Activated T-cell treated with anti-CD3 and anti-CD28 coated beads for 24 hours (primary cell): ENCODE measurements around the gene PTGR1.
"Not testable (repeated sequence)": the region's sequence is repeated elsewhere in the genome, so short reads cannot be mapped to it uniquely, and the experiment has no call there.

Experiments used
- DNase-seq: peaks from one replicate; pipeline ENCODE4 v3.0.0-alpha.2; 2020; ENCODE audit warnings: low read depth

Gene PTGR1

DNA sequence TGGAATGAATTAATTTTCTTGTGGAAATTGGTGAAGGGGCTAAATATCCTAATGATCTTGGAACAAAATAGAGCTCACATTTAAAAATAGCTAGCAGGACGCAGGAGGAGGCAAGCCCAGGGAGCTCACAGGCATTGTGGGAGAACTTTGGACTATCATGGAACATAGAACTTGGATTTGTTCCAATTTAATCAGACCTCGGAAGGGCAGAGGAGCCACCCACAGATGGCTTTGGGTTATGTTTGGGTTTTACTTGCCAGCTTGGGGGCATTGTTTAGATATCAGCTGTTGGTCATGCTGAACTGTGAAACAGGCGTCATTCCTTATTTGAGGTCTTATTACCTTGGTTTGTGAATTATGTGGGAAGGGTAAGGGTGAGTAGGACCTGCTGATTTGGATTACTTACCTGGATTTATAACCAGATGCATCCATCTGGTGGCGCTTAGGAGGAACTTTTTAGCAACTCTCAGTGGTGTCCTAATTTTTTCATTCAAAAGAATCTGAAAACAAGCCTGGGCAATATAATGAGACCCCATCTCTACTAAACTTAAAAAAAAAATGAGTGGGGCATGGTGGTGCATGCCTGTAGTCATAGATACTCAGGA is 14.1 kb upstream of the PTGR1 start:
- no peak for DNase-seq

DNA sequence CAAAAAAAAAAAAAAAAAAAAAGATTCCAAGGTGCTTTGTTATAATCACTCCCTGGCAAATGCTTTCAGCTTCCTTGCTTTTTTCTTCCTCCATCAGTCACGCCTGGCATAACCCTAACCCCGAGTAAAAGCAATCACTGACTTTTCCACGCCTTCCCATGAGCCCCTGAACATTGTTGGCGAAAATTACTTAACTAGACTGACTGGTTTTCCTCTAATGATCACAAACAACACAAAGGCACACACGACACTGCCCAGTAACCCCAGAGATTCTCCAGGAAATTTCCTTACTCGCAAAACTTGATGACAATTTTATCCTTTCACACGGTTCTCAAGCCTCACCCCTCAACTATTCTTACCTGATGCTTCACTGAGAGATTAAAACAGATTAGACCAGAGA is 11.4 kb upstream of the PTGR1 start:
- DNase-seq = no peak

DNA sequence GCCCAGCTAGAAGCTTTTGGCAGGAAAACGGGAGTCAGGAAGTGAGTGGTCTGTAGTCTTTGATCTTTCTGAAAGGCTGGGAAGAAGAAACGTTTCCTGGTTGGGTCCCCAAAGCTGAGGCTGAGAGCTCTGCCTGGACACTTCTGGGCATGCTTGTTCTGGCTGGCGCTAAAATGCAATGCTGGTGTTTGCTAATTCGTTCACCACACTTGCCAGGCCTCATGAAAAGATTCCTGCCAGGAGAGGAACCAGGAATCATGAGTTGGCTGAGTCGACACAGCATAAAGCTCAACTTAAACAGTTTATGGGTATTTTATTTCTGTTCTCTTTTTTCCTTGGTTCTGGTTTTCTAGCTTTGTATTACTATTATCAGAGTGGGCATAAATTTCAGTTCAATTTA is 10.7 kb upstream of the PTGR1 start:
- no peak for DNase-seq

DNA sequence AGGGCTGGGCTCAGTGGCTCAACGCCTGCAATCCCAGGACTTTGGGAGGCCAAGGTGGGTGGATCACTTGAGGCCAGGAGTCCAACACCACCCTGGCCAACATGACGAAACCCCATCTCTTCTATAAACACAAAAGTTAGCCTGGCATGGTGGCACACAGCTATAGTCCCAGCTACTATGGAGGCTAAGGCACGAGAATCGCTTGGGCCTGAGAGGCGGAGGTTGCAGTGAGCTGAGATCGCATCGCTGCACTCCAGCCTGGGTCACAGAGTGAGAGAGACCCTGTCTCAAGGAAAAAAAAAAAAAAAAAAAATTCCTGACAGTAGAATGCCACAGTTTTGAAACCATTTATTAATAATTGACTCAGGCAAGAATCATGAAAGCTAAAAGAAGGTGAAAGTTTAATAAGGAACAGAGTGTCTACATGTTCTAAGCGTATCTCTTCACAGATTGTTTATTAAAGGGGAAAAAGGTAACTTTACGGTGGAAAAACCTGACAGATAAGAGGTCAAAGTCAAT is 5.7 kb upstream of the PTGR1 start:
- no peak for DNase-seq

DNA sequence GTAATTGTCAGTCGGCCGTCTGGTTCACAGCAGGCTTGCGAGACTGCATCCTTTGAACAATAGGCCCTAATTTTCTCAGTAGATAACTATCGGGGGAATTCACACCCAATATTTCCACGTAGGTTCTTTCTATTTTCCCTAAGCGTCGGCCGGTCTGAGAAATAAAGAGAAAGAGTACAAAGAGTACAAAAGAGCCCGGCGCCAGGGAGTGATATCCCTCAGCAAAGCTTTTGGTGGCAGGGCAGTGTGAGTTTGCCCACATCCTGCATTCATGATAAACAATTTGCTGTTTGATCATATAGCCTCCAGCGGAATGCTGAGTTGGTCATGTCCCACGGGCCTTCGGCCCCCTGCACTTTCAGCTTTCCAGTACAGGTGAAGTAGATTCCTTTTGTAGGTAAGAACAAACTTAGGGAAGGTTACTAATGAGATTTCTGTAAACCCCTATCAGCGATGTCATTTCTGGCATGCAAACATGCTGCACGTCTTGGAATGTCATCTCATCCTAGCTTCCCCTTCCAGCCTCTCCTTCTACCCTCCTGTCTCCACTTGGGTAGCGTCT is 4.7 kb upstream of the PTGR1 start:
- no peak for DNase-seq

DNA sequence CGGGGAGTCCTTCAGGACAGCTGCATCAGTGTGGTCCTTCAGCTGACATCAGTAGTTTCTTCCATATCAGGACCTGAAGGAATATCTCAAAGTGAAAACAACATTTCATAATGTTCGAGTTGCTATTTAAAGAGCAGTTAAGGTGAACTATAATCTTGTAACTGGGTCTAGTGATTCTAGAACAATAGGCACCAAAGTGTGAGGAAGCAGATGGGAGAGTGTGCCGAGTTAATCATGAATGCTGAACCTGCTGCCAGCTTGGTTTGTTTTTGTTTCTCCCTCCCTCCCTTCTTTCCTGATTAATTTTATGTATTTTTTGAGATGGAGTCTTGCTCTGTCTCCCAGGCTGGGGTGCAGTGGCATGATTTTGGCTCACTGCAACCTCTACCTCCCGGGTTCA is 3.6 kb upstream of the PTGR1 start:
- DNase-seq = no peak

DNA sequence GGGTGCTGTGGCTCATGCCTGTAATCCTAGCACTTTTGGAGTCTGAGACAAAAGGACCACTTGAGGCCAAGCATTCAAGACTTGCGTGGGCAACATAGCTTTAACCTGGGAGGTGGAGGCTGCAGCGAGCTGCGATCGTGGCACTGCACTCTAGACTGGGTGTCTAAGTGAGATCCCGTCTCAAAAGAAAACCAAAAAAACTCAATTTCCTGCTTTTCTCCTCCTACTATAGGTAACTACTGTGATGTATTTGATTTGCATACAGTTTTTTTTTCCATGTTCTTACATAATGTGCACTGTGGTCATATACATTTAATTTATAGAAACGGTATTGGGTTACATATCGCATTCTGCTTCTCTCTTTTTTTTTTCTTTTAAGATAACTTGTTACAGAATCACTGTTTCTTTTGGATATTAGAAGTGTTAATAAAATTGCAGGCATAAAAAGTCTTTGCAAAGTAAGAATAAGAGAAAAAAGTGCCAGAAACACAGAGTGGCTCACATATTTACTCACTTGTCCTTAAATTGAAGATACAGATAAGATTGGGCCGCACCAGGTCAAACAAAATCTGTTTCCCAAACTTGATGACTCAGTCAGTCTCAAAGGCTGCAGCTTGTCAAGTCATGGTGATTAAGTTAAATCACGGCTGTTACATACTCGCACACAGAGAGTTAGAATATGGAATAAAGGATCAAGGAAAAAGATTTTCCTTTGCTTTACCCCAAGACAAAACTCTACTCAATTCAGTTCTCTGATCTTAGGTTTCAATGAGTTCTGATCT is 2.0 kb upstream of the PTGR1 start:
- no peak for DNase-seq

DNA sequence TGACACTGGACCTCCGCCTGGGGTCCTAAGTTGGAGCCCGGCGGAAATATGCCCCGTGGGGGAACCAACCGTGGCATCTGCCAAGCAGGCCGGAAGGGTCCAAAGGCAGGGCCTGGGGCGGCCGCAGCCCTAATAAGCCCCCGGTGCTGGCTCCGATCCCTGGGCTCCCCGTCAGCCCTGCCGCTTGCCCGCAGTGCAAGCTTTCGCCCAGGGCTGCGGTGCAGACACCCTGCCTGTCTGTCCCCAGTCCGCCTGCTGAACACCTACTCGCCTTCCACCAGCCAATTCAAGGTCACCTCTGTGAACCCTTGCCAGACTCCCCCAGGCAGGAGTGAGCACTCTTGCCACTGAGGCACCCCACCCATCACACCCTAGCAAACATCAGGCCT is 502 bp upstream of the PTGR1 start:
- no peak for DNase-seq

DNA sequence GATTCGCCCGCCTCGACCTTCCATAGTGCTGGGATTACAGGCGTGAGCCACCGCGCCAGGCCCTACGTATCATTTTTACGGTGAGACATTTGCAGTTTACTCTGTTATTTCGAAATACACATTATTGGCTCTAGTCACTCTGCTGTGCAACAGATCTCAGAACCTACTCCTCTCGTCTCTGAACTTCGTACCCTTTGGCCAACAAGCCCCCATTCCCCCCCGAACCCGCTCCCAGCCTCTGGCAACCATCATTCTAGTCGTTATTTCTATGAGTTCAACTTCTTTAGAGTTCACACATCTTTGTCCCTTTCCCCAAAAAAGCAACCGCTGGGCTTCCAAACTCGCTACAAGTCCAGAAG is 735 bp downstream of the PTGR1 start:
- no peak for DNase-seq

DNA sequence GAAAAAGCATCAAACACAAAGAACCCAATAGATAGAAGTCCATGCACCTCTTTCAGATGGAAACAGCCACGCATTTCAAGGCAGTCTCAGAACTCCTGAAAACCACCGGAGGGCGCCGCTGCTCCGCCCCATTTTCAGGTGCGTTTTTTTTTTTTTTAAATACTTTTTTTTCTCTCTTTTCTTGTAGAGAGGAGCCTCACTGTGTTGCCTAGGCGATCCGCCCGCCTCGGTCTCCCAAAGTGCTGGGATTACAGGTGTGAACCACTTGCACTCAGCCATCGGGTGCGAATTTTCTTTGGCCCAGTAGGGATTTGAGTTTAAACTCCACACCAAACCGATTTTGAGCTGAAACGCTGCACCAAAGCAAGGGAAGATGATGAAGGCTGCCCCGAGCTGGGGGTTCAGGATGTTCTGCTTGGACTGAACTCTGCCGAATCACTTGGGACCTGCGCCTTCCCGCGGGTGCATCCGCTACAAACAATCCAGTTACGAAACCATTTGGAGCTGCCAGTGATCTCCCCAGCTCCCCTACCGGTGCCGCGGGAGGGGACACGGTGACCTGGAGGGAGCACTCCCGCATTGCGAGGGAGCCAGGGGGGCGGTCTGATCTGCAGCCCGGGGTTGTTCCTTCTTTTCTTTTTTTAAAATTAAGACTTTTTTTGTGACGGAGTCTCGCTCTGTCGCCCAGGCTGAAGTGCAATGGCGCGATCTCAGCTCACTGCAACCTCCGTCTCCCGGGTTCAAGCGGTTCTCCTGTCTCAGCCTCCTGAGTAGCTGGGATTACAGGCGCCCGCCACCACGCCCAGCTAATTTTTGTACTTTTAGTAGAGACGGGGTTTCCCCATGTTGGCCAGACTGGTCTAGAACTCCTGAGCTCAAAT is 1.4 kb downstream of the PTGR1 start:
- no peak for DNase-seq

DNA sequence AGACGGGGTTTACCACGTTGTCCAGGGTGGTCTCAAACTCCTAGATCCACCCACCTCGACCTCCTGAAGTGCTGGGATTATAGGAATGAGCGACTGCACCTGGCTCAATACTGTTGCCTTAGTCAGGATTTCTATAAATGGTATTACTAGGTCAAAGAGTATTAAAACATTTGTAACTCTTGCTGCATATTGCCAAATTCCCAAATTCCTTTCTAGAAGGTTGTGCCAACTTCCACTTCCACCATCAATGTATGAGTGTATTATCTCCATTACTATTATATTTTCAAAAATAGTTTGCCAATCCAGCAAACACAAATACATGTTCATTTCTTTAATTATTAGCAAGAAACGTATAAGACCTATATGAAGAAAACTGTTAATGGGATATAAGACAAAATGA is 10.6 kb downstream of the PTGR1 start:
- DNase-seq = no peak

DNA sequence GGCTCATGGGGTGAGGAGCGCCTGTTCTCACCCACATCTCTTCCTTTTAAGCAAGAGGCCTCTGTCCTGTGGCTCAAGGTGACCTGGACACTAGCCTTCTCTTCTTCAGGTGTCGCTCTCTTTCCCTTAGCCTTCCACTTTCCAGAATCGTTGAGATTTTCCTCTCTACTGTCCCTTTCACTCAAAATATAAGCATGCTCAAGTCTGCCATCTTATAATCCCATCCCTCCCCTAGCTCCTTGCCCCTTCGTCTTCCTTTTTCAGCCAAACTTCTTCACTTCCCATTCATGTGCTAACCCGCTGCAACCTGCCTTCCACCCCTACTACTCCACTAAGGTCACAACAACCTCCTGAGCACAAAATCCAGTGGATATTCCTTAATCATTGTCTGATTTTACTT is 13.1 kb downstream of the PTGR1 start:
- DNase-seq = no peak

DNA sequence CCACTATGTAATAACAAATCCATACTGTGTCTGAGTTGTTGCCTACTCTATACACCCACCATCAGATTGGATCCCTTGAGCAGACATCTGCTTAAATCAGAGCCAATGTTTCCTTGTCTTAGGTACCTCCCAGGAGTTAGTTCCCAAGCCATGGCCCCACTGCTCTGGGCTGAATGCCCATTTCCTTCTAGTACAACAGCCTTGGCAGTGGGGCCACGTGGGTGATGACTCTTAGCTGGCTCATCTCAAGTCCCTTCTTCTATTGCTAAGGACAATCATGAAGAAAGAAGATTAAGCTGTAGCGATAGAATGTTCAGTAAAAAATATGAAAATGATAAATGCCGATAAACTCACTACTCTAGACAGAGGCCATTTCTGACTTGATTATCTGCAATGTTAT is 16.6 kb downstream of the PTGR1 start:
- DNase-seq = no peak

DNA sequence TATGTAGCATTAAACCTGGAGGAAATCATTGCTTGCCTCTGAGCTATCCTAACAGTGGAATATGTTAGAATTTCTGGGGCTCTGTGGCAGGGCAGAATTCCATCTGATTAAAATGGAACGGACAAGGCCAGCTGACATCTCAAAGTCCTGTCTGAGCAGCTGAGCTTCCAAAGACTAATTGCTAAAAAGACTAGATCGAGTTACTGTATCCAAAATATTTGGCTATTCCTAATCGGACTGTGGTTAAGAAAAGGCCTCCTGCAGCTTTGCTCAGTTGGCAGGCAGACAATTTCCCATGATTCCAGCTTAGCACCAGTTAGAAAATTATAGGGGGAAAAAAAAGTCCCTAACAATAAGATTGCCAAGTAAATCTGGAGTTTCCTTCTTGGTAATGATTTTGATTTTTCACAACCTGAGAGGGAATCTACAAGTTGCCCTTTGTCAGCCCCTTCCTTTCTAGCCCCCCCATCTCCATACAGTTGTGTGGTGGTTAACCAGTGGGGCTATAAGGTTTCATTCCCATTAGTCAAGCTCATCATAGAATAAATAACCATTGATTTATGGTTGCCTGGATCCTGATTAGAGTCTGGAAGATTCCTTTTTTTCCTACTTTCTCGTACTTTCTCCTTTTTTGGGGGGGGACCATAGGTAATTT is 26.4 kb downstream of the PTGR1 start:
- DNase-seq = no peak

DNA sequence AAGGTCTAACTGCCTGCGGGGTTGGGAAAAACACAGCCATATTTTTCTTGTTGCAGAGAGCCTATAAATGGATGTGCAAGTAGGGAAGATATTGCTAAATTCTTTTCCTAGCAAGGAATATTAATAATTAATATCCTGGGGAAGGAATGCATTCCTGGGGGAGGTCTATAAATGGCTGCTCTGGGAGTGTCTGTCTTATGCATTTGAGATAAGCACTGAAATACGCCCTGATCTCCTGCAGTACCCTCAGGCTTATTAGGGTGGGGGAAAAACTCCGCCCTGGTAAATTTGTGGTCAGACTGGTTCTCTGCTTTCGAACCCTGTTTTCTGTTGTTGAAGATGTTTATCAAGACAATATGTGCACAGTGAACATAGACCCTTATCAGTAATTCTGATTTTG is 31.3 kb downstream of the PTGR1 start:
- DNase-seq = not testable (repeated sequence)

DNA sequence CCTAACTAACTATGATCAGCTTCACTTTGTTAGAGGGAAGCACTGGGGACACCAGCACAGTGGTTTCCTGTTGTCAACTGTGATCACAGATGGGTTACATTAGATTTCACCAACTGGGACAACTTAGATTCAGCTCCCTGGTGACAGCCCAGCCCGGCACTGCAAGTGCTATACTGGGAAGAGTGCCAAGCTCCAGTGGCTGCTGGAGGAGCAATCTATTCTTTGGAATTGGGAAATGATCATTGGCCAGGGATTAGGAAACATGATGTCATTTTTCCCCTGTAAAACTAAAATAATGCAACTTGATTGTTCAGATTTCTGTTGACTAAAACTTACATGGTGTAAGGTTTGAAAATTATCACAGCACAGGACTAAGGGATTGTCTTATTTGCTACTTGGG is 33.2 kb downstream of the PTGR1 start:
- no peak for DNase-seq

DNA sequence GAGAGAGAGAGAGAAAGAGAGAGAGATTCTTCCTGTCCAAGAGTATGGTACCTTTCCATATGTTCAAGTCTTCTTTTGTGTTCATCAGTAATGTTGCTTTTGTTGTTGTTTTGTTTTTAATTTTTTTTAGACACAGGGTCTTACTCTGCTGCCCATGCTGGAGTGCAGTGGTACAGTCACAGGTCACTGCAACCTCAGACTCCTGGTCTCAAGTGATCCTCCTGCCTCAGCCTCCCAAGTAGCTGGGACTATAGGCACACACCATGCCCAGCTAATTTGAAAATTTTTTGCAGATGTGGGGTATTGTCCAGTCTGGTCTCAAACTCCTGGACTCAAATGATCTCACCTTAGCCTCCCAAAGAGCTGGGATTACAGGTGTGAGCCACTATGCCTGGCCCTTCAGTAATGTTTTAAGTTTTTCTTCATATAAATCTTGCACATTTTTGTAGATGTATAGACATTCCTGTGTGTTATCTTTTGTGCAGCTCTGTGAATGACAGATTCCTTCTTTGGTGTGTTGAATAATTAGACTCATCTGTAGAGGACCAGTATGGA is 38.2 kb downstream of the PTGR1 start:
- no peak for DNase-seq

DNA sequence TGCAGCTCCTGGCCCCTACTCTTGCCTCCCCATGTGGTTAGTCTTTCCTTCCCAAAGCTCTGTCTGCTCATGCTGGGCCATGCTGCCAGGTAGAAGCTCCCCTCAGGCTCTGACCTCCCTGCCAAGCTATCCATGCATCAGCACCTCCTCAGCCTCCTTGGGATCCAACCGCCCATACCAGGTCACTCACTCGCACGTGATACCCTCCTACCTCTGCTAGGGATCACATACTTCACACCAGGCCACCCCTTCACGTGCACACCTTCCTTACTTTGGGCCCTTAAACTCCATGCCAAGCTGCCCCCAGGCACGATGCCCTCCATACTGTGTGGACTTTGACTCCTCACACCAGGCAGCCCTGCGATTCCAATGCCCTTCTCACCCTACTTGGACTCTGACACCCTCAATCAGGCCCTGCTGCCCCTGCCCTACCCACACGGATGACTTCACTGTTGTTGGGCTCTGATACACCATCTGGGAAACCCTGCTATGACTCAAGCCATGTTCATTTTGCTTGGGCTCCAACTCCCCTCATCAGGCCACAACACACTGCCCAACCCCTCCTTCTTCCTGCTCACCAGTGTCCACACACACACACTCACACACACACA is 40.3 kb downstream of the PTGR1 start:
- DNase-seq = no peak

DNA sequence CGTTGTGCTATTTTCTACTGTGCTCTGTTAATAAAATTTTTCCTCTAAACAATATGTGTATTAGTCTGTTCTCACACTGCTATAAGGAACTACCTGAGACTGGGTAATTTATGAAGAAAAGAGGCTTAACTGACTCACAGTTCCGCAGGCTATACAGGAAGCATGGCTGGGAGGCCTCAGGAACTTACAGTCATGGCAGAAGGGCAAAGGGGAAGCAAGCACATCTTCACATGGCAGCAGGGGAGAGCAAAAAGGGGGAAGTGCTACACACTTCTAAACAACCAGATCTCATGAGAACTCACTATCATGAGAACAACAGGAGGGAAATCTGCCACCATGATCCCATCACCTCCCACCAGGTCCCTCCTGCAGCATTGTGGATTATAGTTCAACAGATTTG is 44.0 kb downstream of the PTGR1 start:
- not testable (repeated sequence) for DNase-seq

DNA sequence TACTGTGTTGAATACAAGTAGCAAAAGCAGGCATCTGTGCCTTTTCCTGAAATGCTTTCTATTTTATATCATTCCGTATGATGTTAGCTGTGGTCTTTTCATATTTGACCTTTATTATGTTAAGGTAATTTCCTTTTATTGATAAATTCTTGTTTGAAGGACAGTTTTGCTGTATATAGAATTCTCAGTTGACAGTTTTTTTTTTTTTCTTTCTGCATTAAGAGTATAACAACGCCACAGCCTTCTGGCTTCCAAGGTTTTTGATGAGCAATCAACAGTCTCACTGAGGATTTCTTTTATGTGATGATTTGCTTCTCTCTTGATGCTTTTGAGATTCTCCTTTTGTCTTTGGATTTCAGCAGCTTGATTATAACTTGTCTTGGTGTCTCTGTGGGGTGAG is 50.8 kb downstream of the PTGR1 start:
- no peak for DNase-seq

DNA sequence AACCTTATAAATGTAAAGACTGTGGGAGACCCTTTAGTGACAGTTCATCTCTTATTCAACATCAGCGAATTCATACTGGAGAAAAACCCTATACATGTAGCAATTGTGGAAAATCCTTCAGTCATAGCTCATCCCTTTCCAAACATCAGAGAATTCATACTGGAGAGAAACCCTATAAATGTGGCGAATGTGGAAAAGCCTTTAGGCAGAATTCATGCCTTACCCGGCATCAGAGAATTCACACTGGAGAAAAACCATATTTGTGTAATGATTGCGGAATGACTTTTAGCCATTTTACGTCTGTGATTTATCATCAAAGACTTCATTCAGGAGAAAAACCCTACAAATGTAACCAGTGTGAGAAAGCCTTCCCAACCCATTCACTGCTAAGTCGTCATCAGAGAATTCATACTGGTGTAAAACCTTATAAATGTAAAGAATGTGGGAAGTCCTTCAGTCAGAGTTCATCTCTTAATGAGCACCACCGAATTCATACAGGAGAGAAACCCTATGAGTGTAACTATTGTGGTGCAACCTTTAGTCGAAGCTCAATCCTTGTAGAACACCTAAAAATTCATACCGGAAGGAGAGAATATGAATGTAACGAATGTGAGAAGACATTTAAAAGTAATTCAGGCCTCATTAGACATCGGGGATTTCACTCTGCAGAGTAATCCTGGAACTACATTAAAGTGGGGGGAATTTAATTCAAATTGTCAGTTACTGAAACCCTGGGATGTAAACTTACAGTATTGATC is 56.8 kb downstream of the PTGR1 start:
- DNase-seq = no peak
